NCI-H187 (cell line): ENCODE results near the gene USP13.
A peak's percentile ranks its signal among the peaks of the same experiment; 100 is the strongest.
"Not testable (repeated sequence)": the region's sequence is repeated elsewhere in the genome, so short reads cannot be mapped to it uniquely, and the experiment has no call there.

ENCODE experiments used
- DNase-seq, 2 experiments: peaks; one replicate each; lab custom pipeline; 2025; lab: John Stamatoyannopoulos, UW

USP13 gene, protein sequence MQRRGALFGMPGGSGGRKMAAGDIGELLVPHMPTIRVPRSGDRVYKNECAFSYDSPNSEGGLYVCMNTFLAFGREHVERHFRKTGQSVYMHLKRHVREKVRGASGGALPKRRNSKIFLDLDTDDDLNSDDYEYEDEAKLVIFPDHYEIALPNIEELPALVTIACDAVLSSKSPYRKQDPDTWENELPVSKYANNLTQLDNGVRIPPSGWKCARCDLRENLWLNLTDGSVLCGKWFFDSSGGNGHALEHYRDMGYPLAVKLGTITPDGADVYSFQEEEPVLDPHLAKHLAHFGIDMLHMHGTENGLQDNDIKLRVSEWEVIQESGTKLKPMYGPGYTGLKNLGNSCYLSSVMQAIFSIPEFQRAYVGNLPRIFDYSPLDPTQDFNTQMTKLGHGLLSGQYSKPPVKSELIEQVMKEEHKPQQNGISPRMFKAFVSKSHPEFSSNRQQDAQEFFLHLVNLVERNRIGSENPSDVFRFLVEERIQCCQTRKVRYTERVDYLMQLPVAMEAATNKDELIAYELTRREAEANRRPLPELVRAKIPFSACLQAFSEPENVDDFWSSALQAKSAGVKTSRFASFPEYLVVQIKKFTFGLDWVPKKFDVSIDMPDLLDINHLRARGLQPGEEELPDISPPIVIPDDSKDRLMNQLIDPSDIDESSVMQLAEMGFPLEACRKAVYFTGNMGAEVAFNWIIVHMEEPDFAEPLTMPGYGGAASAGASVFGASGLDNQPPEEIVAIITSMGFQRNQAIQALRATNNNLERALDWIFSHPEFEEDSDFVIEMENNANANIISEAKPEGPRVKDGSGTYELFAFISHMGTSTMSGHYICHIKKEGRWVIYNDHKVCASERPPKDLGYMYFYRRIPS

DNA sequence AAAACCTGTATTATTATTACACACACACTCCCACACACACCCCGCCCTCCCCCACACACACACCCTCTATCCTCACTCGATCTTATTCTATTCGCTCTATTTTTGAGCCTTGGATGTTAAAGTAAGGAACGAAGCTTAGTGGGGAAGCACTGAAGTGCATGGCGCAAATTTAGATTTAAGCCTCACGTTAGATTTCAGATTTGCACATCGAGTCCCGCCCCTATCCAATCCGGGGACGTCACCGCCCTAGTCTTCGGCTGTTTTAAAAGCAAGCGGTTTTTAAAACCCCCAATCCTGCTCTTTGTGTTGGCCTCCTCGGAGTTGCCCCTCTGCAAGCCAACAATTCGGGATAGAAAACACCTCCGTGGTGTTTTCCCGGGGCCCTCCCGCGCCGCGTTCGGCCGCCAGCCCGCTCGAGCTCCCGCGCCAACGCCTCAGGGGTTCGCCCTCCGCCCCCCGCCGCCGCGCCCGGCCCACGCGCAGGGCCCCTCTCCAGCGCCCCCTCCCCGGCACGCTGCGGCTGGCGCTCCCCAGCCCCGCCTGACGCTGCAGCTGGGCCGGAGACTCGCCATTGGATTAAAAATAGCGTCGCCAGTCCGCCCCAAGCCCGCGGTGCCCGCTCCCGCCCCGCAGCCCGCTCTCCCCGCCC lies at the start of gene USP13:
Gene USP13 (plus strand): TSS at position 594 of the 649 bp plus-strand sequence. CDS start 186 bp downstream, outside the sequence.
- peak in 1 of 2 experiments; percentile 50 for DNase-seq

DNA sequence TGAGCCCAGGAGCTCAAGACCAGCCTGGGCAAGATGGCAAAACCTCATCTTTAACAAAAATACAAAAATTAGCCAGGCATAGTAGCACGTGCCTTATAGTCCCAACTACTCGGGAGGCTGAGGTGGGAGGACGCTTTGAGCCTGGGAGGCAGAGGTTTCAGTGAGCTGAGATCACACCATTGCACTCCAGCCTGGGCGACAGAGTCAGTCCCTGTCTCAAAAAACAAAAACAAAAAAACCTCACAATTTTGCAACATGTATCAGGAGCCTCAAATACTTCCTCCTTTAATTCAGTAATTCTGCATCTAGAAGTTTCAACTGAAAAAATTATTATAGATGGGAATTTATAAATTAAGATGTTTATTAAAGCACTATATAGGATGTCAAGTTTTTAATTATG lies 49.5 kb upstream of the USP13 start:
- DNase-seq = no peak

DNA sequence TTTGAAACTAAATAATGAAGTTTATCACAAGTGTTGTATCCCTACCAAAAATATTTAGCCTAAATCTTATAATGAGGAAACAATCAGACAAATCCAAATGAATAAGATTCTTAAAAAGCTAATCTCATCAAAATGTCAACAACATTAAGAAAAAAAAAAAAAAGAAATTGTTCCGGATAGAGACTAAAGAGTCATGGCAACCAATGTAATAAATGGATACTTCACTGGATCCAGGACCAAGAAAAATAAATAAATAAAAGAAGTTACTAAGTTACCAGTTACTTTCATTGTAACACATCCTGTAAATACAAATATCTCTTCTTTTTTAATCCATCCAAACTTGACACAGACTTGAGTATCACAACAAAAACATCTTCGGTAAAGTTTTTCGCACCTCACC lies 49.0 kb upstream of the USP13 start:
- DNase-seq = no peak

DNA sequence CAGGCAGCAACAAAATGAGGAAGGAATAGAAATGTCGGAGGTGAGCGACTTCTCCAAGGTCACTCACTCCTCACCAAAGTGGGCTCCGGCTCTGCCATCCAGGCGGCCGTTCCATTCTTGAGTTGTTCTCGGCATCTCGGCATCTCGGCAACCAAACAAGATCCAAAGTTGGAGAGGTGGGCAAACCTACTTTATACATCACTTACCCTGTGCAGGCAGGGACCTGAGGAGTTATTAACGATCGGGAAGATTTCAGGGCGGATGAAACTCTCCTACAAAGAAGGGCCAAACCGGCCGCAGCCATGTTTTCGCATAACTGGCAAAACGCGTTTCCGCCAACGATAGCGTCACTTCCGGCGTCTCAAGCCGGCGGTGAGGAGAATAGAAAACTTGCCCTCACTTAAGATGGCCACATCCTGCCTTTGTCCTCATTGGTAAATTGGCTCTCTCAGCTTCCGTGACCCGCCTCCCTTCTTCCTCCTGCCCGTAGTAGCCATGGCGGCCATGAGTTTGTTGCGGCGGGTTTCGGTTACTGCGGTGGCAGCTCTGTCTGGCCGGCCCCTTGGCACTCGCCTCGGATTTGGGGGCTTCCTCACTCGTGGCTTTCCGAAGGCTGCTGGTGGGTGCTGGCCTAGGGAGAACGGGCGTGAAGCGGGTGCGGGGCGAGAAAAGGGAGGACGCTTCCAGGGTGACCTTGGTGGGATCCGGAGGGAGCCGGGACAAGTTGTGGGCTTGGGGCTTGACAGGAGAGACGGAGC lies 48.3 kb upstream of the USP13 start, which contains the start of the genes MRPL47 and NDUFB5:
Gene MRPL47 (minus strand): TSS at position 318 of the 758 bp plus-strand sequence. CDS start 14 bp downstream, at position 304.
Gene NDUFB5 (plus strand): TSS at position 474 of the 758 bp plus-strand sequence. CDS start 22 bp downstream, at position 496.
- peak; percentile 79 to 89 for DNase-seq

DNA sequence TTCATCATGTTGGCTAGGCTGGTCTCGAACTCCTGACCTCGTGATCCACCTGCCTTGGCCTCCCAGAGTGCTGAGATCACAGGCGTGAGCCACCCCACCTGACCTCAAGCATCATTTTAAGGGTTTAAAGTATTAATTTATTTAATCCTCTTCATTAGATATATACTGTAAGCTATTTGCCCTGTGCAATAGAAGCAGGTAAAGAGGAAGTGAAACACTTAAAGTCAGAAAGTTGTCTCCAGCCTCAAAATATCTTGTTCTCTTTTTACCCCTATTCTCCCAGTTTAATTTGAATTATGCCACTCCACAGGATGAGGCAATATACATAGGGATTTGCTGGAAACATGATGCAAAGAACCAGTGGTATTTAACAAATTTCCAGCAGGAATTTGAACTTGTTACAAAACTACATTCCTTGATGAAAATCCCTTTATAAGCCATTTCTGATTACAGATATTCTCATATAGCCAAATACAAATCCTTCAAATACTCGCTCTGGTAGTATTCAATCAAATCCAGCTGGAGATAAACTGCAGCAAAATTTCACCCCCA lies 46.2 kb upstream of the USP13 start:
- DNase-seq = no peak

DNA sequence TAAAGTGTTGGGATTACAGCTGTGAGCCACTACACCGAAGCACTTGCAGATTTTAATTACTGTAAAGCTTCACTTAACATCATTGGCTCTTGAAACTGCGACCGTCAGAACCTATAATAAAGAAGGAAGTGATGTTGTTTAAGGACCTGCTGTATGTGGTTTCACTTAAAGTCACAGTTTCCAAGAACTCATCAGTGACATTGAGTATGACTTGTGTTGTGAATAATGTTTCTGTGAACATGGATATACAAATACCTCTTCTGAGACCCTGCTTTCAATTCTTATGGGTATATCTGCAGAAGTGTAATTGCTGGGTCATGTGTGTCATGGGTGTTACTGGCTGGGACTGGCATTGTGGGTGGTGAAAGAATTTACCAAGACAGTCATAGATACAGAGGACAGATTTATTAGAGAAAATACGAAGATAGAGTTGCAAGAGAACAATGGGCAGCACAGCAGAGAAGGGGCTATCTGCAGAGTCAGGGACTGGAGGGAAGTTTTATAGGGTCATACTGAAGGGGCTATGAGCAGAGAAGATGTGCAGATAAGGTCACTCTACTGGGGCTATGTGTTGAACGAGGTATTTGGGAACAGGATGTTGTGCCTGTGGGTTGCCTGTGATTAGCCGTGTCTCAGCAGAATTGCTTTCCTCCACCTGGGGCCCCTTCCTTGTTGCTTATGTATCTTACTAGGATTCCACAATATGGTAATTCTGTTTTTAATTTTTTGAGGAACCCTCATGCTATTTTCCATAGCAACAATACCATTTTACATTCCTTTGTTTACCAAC lies 43.7 kb upstream of the USP13 start:
- no peak for DNase-seq

DNA sequence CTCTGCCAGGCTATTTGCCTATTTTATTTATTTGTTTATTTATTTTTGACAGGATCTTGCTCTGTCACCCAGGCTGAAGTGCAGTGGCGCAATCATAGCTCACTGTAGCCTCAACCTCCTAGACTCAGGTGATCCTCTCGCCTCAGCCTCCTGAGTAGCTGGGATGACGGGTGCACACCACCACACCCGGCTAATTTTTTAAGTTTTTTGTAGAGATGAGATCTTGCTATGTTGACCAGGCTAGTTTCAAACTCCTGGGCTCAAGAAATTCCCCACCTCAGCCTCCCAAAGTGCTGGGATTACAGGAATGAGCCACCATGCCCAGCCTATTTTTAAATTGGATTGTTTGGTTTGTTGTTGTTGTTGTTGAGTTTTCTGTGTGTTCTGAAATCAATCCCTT lies 42.8 kb upstream of the USP13 start:
- no peak for DNase-seq

DNA sequence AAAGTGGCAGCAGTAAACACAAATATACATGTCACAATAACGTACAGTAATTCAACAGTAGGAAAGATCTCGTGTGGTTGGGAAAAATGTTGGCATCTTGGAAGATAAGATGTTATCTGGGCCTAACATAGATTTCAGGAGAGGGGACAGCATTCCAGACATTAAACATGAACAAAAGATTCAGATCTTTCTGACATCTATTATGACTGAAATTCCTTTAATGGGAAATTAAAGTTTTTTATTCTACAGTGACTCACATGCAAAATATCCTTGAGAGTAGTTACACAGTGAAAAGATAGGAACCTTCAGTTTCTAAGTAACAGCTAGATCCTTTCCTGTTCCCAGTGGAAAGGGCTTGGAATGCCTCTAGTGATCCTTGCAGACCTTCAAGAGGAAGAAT lies 39.0 kb upstream of the USP13 start:
- DNase-seq = no peak

DNA sequence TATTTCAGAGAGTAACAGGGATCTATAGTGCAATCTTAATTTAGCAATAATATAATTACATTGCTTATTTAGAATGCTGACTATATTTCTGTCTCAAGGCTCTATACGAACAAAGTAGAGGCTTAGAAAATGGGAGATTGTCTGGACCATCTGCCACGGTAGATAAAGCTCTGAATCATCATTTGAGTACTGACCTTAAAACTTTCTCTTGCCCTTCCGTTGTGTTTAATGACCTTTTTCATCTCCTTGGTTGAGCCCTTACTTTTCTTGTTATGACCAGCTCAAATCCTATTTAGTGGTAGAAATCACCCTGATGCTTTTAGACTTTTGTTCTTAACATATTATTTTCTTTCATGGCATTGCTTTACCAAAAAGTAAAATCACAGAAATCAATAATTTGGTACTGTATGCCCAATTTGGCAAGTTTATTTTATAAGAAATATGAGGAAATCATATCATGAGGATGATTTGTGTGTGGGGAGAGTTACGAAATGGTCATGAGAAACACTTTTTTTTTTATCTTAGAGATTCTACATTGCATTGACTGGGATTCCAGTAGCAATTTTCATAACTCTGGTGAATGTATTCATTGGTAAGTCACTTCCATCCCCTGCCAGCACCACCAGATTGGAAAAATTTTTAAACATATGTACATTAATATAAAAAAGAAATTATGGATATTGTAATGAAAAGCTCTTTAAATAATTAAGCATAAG lies 37.2 kb upstream of the USP13 start:
- no peak for DNase-seq

DNA sequence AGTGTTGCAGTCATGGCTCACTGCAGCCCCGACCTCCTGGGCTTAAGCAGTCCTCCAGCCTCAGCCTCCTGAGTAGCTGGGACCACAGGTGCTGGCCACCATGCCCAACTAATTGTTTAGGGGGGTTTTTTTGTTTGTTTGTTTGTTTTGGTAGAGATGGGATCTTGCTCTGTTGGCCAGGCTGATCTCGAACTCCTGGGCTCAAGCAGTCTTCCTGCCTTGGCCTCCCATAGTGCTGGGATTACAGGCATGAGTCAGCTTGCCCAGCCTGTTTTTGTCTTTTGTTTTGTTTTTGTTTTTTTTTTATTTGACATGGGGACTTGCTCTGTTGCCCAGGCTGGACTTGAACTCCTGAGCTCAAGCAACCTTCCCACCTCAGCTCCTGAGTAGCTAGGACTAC lies 30.8 kb upstream of the USP13 start:
- DNase-seq = no peak

DNA sequence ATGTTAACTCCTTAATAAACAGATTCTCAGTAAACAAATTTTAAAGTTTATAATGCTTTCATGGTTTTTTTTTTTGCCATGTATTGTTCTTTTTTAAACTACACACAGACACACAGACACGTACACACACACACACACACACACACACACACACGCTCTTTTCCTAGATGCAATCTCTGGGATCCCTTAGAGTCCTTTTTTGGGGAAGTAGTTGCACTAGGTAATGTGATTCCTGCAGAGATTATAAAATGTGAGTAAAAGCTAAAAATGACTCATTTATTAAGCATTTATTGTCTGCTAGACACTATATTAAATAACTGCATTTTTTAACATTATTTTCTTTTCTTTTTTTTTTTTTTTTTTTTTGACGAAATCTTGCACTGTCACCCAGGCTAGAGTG lies 28.4 kb upstream of the USP13 start:
- no peak for DNase-seq

DNA sequence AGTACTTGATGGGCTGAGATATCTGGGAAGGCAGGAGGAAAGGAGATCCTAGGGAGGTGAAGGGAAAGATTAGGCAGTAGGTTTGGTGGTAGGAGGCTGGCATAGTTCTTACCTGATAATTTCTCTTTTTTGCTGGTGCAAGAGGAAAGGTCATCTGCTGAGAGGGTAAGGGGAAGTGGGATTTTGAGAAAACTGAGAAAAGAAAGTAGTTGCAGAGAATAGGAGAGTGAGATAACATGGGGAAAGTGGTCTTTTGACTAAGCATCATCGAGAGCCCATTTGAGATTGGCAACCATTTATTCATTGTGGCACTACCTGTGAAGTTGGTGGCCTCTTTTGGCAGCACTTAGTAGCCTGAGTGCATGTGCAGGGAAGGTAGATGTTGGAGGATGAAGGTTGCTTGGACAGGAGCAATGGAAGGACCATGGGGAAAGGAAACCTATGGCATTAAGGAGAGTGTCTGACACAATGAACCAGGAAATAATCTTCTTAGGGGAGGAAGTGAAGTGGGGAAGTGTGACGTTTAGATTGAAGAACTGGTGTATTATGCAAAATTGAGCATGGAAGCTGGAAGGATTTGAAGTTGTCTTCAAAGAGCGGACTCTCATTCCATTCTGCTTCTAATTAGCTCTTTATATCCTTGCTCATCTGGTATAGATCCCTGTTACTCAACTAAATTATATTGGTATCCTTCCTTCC lies 21.9 kb upstream of the USP13 start:
- no peak for DNase-seq

DNA sequence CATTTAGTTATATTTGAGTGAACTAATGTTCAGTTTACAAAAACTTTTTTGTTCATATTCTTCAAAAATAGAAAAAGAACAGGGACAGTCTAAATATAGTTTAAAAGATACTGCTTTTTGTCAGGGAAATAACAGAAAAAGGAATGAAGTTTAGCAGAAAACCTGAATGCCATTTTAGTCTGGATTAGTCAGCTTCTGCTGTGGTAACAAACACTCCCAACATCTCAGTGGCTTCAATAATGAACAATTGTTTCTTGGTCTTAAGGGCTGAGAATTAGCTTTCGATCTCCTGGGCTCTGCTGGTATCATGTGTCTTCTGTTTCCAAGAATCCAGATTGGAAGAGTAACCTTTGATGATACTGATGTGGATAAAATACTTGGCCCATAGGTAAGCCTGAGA lies 12.4 kb upstream of the USP13 start:
- no peak for DNase-seq

DNA sequence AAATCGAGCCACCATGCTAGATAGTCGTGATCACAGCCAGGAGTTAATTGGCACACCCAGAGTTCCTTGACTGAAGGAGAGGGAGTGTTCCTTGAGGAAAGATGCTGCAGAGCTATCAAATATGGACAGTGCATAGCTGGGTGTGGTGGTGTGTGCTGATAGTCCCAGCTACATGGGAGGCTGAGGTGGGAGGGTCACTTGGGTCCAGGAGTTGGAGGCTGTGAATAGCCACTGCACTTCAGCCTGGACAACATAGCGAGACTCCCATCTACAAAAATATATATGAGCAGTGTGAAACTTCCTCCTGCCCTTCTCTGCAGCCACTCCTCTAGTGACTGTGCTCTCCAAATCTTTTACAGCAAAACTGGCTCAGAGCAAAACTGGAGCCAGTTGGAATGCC lies 10.0 kb upstream of the USP13 start:
- DNase-seq = no peak

DNA sequence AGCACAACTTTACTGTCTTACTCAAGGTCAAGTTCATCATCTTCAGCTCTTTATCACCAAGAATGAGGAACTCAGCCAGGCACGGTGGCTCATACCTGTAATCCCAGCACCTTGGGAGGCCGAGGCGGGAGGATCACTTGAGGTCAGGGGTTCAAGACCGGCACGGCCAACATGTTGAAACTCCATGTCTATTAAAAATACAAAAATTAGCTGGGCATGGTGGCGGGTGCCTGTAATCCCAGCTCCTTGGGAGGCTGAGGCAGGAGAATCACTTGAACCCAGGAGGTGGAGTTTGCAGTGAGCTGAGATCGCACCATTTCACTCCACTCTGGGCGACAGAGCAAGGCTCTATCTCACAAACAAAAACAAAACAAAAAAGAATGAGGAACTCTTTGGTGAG lies 9.0 kb upstream of the USP13 start:
- DNase-seq = not testable (repeated sequence)

DNA sequence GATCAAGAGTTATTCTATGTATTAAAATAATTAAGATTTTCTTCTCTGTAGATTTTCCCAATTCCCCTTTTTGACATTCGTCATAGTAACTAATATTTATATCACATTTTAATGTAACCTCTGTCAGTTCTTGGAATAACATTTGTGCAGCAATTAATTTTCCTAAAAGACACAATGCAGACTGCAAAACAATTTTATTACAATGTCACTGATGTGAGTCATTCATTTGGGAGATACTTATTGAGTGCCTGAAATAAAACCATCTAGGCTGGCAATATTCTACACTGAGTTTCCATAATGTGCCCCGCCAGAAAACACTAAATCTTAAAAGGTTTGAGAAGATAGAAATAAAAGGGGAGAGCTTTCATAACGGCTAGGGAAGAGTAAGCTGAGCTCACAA lies 6.7 kb upstream of the USP13 start:
- no peak for DNase-seq

DNA sequence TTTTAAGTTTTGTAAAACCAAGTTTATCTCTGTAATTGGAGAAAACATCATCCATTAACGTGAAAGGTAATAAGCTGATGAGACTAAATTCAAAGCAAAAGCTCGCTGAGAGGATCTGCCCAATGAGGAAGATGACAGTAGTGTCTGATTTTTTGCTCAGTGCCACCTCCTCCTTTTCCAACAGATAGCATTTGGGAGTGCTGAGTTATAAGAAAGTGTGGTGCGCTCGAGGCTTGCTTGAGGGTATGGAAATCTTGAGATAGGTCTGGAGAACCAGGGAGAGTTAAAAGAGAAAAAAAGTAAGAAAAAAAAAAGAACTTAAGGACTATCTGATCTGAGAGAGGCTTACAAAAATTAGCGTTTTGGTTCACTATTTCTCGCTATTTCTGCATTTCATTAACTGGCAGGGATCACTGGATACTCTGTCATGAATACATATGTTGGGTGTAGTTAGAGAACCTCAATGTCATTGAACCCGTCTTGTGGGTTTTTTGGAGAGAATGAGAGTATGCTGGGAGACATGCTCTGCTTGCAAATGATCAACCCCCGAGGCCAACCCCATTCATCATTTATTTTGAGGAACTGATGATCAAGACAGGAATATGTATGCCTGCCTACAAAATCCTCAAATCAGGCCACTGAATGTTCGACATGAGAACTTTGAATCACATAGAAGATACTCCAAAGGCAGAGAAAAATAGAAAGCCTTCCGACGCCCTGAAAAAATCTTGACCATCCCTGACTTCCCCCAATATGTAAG lies 973 bp upstream of the USP13 start:
- no peak for DNase-seq

DNA sequence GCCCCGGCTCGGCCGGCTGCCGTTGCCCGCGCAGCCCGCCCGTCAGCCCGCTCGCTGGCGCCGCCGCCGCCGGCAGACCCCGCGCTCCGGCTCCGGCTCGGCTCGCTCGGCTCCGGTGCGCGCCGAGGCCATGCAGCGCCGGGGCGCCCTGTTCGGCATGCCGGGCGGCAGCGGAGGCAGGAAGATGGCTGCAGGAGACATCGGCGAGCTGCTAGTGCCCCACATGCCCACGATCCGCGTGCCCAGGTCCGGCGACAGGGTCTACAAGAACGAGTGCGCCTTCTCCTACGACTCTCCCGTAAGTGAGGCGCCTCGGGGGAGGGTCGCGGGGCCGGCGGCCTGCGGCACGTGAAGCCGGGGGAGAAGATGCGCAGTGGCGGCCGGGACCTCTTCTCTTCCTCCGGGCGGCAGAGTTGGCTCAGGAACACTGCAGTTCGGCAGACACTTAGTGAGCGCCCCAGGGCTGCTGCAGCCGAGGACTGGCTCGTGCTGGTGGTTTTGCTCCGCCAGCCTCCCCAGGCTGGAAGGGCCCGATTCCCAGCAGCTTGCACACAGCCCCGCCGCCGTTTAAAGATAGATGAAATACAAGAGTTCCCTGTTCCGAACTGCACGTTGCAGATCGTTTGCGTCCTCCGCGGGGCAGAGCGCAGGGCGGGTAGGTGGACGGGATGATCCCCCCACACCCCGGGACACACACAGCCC lies 407 bp downstream of the USP13 start:
- peak; percentile 25 to 42 for DNase-seq
